ENCODE measurements around the gene MCIDAS.

DNA sequence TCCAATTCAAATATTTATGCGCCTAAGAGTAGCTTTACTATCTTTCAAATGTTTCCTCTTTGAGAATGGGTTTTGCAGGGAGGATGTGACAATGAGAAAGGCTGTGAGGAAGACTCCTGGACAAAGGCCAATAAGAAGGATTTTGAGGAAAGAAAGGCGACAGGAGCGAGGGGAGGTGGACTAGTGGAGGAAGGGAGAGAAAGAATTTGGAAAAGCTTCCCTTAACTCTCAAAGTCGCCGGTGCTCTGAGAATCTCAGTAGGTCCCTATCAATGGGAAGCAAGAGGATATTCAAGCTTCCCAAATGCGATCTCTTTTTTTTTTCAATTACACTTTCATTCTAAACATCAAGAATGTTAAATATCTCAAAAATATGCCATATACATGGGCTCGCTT lies 51.3 kb downstream of the MCIDAS start:
- TF ChIP-seq, protein P1, sequence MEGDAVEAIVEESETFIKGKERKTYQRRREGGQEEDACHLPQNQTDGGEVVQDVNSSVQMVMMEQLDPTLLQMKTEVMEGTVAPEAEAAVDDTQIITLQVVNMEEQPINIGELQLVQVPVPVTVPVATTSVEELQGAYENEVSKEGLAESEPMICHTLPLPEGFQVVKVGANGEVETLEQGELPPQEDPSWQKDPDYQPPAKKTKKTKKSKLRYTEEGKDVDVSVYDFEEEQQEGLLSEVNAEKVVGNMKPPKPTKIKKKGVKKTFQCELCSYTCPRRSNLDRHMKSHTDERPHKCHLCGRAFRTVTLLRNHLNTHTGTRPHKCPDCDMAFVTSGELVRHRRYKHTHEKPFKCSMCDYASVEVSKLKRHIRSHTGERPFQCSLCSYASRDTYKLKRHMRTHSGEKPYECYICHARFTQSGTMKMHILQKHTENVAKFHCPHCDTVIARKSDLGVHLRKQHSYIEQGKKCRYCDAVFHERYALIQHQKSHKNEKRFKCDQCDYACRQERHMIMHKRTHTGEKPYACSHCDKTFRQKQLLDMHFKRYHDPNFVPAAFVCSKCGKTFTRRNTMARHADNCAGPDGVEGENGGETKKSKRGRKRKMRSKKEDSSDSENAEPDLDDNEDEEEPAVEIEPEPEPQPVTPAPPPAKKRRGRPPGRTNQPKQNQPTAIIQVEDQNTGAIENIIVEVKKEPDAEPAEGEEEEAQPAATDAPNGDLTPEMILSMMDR (IDR thresholded peaks at IDR 0.05), result no peak
- TF ChIP-seq EZH2 (IDR thresholded peaks at IDR 0.05; ENCODE audit: borderline replicate concordance, insufficient read depth, low read depth, low read length, poor library complexity, severe bottlenecking), result peak; percentile 0

Data from B cell (primary cell).